Measurements from ENCODE around the gene IL18.
"Not testable (repeated sequence)": the region's sequence is repeated elsewhere in the genome, so short reads cannot be mapped to it uniquely, and the experiment has no call there.

IL18 gene

DNA sequence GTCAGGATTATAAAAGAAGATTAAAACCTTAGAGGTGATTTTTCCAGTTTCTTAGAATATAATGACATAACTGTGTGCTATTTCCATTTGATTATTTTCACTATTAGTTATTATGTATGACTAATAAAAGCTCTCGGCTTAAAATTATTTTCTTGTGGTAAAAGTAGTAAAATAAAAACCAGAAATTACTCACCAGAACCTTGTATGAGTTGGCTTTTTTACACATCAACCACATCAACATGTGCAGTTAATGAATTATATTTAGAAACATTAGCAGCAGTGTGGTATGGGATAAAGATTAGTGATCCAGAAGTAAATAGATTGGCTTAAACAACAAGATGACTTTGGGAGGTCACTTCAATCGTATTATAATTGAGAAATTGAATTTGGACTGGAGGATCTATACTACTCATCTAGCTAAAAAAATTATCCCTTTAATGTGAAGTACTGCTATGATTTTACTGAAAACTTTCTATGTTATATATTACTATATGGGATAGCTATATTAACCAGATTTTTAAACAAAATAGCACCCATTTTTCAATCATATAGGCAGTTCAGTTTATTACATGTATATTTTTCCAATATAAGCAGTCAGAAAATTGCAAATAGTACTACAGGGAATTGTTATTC lies 8.6 kb upstream of the IL18 start:
- no peak for DNase-seq

DNA sequence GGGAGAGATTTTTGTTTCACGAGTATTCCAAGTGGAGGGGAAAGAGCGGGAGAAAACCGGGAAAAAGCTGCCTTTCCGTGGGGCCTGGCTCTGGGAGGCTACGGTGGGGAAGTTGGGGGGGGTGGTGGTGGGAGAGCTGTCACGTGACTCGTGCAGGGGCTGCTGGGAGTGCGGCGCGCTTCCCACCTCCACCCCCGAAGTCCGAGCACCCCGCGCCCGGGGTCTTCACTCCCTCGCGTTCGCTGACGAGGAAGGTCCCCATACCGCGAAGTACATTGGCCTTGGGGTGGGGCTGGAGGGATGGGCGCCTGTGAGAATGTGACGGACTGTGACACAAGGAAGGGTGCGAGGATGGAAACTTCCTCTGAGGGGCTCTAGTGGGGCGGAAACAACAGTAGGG lies 3.3 kb upstream of the IL18 start, which contains the start of gene TEX12:
Gene TEX12, plus strand, starts transcription at position 228 of the 400 bp plus-strand sequence. CDS start 1,897 bp downstream, outside the sequence.
- no peak for DNase-seq

DNA sequence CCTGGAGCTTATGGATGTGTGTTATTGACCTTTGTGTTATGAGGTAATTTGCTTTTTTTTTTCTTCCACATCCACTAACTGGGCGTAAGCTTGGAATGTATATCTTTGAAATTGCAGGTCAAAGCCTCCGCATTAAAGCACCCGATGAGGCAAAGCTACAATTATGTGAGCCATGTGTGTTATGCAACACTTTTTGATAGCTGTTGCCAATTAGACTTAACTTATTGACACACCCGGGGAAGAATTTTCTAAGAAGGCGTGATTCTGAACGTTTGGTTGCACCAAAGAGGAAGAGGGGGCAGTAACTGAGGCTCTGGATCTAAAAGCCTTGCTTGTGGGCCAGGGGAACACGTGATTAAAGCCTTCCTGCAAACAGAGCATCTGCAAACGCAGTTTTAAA lies 2.7 kb upstream of the IL18 start:
- DNase-seq = no peak

DNA sequence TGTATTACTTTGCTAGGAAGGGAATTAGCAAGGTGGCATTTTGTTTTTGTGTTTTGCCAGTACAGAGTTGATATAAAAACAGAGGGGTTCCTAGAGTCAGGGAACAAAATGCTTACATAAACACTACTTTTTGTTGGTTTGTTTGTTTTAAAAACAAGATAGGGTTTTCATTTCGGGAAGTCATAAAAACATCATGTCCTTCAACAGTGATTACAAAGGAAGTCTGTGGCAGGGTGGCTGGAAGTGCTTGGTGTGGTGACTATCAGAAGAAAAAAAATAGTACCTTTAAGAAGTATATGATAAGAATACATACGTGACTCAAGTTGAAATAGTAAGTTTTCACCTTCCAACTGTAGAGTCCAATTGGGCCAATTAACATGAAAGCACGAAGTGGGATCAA lies 1.2 kb upstream of the IL18 start:
- DNase-seq = no peak

DNA sequence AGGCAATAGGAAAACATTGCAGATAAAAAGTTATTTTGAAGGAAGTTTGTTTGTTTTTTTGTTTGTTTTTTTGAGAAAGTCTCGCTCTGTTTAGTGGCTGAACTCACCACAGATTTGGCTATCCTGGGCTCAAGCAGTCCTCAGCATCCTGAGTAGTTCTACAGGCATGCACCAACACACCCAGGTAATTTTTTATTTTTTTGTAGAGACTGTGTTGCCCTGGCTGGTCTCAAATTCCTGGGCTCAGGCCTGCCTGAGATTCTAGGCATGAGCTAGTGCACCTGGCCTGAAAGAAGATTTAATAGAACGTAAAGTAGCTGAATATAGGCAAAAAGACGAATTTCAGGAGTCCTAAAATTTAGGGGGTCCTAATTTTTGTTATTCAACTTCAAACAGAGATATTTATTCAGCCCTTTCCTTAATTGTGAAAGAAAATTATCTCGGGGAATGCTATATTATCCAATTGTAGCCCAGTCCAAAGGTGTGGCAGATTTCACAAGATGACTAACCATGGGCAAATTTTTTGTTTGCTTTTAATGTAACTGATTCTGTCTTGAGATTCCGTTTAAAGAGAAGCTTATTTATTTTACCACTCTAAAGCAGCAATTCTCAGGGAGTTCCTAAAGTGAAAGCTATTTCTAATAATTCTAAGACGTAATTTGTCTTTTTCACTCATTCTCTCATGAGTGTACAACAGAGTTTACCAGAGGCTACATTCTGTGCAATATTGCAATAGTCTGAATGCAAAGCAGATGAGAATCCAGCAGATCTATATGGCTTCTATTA lies 940 bp downstream of the IL18 start:
- DNase-seq = no peak

DNA sequence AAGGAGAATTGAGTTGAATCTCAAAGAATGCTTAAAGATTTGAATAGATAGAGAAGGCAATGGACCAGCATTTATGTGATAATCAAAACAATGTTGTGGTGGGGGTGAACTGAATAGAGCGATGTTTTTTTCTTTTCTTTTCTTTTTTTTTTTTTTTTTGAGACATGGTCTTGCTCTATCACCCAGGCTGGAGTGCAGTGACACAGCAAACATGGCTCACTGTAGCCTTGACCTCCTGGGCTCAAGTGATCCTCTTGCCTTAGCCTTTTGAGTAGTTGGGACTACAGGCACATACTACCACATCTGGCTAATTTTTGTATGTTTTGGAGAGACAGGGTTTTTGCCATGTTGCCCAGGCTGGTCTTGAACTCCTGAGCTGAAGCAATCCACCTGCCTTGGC lies 1.7 kb downstream of the IL18 start:
- not testable (repeated sequence) for DNase-seq

DNA sequence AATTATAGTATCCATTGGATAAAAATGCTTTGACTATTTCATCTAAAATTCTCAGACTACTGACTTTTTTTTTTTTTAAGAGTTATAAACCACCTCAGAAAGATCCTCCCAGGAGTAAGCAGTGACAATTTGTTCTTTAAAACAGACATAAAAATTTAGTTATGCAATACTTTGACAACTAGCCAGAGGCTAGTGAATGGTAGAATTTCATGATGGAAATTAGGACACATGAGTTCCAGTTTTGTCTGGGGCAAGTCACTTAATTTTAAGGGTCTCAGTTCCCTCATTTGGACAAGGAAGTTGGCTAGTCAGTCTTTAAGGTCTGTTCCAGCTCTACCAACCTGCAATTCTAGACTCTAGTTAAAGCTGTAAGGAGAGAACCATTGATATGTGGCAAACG lies 2.9 kb downstream of the IL18 start:
- no peak for DNase-seq

DNA sequence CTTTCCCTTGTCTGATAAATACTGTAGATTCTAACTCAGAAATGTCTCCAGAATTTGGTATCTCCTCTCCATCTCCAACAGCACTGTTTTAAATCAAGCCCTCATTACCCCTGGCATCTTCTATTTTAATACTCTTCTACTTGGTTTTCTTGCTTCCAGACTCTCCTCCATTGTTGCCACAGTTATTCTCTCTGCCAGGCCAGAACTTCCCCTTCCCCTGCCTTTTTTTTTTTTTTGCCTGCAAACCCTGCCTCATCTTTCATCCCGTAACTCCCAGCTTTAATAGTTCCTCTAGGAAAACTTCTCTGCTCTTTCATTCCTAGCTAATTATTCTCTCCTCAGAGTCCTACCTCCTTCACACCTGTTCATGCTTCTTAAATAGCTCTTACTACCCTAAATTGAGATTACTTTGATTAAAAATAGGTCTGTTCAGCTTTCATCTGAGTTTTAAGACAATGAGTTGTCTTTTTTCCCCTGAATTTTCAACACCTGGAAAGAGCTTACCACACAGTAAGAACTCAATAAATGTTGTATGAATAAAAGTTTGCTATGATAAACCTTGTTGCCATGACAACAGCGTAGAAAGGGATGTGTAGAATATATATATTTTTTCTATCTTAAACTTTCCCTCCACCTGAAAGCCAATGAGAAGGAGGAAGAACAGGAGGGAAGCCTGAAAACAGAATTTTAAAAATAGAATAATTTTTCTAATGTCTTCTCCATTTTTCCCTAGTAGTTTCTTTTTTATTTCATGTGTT lies 3.6 kb downstream of the IL18 start:
- DNase-seq = no peak

DNA sequence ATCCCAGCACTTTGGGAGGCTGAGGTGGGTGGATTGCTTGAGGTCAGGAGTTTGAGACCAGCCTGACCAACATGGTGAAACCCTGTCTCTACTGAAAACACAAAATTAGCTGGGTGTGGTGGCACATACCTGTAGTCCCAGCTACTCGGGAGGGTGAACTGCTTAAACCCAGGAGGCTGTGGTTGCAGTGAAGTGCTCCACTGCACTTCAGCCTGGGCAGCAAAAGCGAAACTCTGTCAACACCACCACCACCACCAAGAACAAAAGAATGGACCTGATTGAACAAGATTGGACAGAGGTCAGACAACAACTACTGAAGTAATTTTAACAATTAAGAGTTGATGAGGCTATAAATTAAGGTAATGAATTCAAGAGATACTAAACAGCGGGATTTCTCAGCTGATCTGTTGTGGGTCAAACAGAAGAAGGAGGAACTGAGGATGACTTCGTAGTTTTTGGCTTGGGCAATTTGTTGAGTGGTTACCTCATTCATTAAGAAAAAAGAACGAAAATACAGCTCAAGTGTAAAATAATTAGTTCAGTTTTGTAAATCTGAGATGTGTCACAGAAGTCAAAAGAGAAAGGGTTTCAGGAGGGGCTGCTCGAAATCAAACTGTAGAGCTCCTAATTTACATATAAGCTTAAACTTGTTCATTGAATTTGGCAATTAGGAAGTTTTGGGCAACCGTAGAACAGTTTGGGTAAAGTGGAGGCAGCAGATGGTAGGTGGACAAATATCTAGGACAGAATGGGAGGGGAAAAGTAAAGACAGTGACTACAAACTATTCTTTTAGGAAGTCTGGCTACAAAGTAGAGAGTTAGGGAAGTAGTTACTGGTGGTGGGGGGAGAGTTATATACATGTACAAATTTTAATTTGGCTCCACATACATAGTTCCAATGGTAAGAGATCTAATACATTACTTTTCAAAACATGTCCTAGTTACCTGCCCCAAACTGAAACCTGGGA lies 4.5 kb downstream of the IL18 start:
- no peak for DNase-seq

DNA sequence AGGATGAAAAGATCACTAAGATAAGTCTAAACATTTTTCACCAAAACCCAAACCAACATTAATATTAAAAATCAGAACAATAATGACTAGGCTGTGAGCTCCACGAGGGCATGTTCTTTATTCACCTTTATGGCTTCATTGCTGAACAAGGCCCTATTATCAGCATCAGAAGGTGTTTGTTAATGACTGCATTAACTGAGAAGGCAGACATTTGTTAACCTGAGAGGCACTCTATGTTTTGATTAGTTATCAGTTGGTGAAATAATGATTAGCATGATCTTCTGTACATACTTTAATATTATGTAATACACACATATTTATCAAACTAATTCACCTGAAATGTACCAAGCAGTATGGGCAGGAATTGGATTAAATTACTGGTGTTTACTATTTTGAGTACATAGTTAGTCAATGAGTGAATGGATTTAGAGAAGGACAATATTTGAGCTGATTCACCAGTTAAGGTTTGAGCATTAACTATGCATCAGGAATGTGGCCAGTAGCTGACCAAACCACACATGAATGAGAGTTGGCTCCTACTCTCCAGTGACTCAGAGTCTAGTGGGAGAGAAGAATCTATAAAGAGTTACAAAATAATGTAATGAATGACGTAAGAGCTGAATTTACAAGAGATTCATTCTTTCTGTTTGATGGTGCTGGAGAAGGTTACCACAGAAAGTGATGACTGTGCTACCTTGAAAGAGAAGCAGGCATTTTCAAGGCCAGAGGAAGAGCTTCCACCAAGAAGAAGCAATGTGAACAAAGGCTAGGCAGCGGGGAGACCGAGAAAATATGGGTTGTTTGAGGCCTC lies 6.7 kb downstream of the IL18 start:
- no peak for DNase-seq

DNA sequence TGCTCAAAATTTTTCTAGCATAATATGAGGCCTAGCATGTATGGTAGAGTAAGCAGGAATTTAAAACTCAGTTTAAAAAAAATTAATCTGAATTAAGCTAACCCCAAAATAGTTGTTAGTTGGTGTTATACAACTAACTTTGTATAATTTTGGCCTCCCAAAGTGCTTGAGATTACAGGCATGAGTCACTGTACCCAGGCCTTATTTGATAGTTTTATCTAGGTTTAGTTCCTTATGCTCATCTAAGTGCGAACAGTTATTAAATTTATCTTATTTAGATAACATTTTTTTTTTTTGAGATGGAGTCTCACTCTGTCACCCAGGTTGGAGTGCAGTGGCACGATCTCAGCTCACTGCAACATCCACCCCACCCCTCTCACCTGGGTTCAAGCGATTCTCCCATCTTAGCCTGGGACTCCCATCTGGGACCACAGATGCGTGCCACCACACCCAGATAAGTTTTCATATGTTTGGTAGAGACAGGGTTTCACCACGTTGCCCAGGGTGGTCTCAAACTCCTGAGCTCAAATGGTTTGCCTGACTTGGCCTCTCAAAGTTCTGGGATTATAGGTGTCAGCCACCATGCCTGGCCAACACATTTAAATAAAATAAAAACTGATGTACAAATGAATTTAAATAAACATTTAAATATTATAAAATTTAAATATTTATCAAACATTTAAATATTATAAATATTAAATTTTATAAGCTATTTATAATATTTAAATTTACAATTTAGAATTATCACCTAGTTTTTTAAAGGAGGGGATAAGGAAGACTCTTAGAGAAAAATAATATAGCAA lies 7.5 kb downstream of the IL18 start:
- no peak for DNase-seq

DNA sequence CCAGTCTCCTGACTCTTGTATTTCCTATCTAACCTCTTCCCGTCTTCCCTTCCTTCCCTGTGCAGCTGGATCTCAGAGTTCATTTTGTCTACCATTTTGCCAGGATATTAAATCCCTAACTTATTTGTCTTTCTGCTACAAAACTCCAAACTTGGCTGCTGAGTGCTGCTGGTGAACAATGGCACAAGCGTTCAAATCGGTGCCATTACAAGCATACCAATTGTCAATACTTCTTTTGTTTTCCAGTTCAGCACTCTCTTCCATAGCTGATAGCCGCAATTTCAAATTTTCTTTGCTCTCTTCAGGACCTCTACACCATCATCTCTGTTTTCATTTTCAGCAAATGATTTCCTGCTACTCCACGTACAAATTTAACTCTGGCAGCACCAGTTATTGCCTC lies 13.4 kb downstream of the IL18 start:
- DNase-seq = no peak

DNA sequence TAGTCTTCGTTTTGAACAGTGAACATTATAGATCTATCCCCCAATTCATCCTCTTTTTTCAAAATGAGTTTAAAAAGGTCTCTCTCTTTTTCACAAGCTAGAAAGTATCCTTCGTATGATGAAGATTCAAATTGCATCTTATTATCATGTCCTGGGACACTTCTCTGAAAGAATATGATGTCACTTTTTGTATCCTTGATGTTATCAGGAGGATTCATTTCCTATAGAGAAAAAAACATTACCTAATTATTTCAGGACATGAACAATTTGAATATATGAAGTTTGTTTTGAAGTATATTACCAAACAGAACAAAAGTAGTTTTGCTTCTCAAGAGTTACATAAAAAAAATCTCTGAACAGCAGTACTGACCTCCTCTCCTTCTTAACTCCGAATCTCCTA lies 20.3 kb downstream of the IL18 start:
- no peak for DNase-seq

DNA sequence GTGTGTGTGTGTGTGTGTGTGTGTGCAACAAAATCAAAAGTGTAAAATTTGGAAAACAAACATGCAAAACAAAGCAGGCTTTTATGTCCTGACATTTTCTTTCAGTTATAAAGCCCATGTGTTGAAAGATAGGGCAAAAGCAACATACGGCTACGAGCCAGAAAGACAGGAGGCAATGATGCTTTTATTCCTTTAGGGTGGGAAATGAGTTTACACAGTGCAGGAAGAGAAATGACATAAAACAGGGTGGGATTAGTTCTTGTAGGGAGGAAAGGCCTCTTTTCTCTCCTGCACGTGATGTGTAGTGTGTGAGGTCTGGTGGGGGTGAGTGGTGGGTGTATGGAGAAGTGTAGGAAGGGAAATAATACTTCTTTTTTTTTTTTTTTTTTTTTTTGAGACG lies 29.4 kb downstream of the IL18 start:
- no peak for DNase-seq

DNA sequence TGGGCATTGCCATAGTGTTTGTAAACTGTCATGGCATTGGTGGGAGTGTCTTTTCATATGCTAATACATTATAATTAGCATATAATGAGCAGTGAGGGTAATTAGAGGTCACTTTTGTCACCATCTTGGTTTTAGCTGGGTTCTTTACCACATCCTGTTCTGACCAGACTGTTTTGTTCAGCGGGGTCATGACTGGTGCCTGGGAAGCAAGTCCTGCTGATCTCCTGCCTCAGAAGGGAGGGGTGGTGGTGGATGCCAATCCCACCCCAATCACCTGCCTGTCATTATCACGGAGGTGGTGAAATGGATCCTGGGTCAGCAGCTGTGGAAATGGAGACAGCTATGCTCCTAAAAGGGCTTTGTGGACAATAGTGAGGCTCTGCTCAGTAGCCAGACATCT lies 31.2 kb downstream of the IL18 start:
- DNase-seq = no peak

DNA sequence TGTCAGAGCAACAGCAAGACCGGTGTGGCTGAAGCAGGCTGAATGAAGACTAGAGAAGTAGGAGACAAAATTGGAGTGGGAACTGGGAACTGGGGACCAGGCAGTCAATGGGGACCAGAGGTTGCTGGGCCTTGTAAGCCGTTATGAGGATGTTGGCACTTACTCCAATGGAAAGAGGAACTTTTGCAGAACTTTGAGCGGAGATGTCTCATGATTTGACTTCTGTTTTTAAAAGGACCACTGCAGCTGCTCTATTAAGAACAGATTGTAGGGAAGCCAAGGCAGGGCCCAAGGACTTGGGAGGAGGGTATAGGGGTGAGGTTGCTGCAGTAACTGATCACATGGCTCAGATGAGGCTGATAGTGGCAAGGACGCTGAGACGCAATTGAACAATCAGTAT lies 34.2 kb downstream of the IL18 start:
- no peak for DNase-seq

DNA sequence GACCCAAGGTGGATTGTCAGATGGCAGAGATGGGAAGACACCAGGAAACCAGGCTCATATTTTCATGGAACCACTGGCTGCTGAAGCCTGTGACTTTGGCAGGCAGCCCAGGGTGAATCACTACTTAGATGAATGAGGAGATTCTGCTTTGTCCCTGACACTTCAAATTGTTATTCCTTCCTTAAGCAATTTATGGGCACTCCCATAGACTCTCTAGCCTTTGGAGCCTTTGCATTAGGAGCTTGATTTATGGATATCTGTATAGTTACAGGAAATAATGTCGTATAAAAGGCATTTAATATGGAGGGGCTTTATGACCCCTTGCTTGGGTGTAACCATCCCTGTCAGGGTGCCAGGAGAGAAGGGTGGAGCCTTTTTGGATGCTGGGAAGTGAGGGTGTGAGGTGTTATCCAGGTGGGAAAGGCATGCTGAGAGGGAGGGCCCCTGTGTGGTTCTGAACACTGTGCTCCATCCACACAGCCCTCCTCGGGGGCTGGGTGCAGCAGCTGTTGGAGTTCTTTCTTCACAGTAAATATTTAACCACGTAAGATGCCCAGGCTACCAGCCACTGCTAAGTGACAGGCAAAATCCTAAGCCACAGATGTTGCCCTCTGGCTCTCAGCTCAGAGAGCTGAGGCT lies 35.3 kb downstream of the IL18 start:
- no peak for DNase-seq

DNA sequence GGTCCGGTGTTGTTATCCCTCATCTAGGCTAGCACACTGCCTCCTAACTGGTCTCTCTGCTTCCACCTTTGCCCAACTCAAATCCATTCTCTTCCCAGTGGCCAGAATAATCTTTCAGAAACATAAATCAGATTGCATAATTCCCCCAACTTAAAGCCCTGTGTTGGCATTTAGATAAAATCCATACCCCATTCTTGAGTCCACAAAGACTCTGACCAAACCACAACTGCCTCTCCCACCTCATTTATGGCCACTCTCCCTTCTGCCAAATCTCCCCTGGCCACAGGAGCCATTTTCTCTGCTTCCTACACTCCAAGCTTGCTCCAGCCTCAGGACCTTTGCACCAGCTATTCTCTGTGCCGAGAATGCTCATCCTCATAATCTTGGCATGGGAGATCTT lies 36.8 kb downstream of the IL18 start:
- DNase-seq = no peak

DNA sequence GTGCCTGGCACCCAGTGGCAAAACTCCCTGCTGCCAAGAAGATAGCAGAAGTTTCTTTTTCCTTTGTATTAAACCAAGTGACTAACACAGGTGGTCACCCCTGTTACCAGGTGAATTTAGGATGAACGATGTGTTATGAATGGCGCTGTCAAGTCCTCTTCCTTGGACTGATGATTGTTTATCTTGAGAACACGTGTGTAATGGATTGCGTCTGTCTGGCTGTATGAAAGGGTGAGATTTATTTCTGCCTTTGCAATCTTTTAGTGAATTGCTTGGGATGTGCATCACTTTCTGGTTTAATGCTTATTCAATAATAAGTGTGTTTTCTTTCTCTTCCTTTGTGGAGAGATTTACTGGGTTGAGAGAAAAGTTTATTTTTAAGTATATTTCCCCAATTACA lies 40.8 kb downstream of the IL18 start:
- DNase-seq = no peak

Measured in right kidney (tissue), 1 donor.